Esophagus (tissue), 2 donors: Measurements from ENCODE around the gene RNF4. TPM values are rescaled to one million over a fixed set of nuclear protein-coding genes. Genes with fewer than 3 reads are reported as not detected.
"Not testable (repeated sequence)": the region's sequence is repeated elsewhere in the genome, so short reads cannot be mapped to it uniquely, and the experiment has no call there.

Experiments used
- H3K27ac ChIP-seq, 2 donors: one replicate each; pipeline ENCODE4 v1.5.1; 2013; ENCODE audit warnings: low read depth in 2 of 2, mild to moderate bottlenecking in 2 of 2, inconsistent platforms in 1 of 2, low read length in 1 of 2, moderate library complexity in 1 of 2
- H3K27me3 ChIP-seq, 2 donors: one replicate each; pipeline ENCODE4 v1.6.1; 2013; ENCODE audit warnings: low read length in 2 of 2, control low read depth in 1 of 2, mild to moderate bottlenecking in 1 of 2; ENCODE audit not compliant: insufficient read depth in 2 of 2, control insufficient read depth in 1 of 2
- H3K36me3 ChIP-seq, 2 donors: one replicate each; pipeline ENCODE4 v1.6.1; 2013; ENCODE audit warnings: low read length in 1 of 2; ENCODE audit not compliant: control insufficient read depth in 2 of 2, insufficient read depth in 2 of 2
- H3K4me1 ChIP-seq, 2 donors: one replicate each; pipeline ENCODE4 v1.6.1; 2013; ENCODE audit warnings: low read length in 1 of 2; ENCODE audit not compliant: control insufficient read depth in 2 of 2, insufficient read depth in 2 of 2
- H3K4me3 ChIP-seq, 2 donors: one replicate each; pipeline ENCODE4 v1.5.1; 2013; ENCODE audit warnings: low read length in 2 of 2, mild to moderate bottlenecking in 2 of 2, low read depth in 1 of 2, moderate library complexity in 1 of 2
- H3K9me3 ChIP-seq, 2 donors: one replicate each; pipeline ENCODE4 v1.6.1; 2013; ENCODE audit warnings: mild to moderate bottlenecking in 2 of 2, low read depth in 1 of 2, low read length in 1 of 2, moderate library complexity in 1 of 2; ENCODE audit not compliant: control insufficient read depth in 2 of 2, insufficient read depth in 1 of 2
- whole genome bisulfite sequencing, 2 donors: extraction: QIAGEN DNeasy Blood & Tissue Kit; methylation state at CpG; one replicate each; pipeline ENCODE4 v1.1.7; 2013; 5-methylcytosine and 5-hydroxymethylcytosine counted together
- polyA plus RNA-seq, 2 donors: library from polyadenylated mRNA; stranded (reverse); fragments of 200-250 nt; gene quantifications; one replicate each; pipeline ENCODE4 v1.2.3, GENCODE V29; 2013
- donor health status: healthy with polysubstance abuse.
- donor health status: Bipolar disorder and iron deficiency.

The RNF4 gene
- polyA plus RNA-seq, 2 donors, result 14.3 to 18.3 TPM

DNA sequence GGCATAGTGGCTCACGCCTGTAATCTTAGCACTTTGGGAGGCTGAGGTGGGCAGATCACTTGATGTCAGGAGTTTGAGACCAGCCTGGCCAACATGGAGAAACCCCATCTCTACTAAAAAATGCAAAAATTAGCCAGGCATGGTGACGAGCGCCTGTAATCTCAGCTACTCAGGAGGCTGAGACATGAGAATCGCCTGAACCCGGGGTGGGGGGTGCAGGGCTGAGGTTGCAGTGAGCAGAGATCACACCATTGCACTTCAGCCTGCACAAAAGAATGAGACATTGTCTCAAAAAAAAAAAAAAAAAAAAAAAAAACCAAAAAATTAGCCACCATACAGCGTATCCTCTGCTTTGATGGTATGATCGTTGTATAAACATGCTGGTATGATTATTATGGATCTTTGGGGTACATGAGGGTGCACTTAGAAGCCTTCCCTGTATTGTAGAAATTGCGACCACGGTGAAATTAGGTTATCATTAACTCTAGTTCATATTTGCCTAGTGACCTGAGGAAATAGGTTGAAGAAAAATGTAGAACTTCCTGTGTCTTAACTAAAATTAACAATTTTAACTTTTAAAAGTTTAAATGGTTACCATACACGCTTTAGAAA is 74.8 kb downstream of the RNF4 start:
- not testable (repeated sequence) for H3K36me3 ChIP-seq, H3K4me1 ChIP-seq, H3K27ac ChIP-seq, H3K27me3 ChIP-seq, H3K4me3 ChIP-seq, H3K9me3 ChIP-seq
- 88 to 95% methylated on average over 10 of the region's 10 CpGs for WGBS, 2 donors

DNA sequence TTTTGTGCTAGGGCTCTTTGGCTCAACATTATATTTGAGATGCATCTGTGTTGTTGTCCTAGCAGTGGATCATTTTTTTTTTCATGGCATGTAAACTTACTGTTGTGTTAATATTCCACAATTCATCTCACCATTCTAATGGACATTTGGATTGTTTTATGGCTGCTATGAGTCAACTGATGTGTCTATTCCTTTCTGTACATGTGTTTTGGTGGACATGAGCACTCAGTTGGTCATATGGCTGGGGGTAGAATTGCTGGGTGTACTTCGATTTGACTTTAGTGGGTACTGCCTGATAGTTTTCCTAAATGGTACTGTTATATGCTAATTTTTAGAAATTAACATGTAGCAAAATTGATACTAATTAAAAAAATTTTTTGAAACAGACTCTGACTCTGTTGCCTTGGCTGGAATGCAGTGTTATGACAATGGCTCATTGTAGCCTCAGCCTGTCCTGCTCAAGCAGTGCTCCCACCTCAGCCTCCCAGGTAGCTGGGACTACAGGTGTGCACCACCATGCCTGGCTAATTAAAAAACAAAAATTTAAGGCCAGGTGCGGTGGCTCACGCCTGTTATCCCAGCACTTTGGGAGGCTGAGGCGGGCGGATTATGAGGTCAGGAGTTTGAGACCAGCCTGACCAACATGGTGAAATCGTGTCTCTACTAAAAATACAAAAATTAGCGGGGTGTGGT is 76.6 kb downstream of the RNF4 start:
- WGBS, 2 donors, result 96% methylated on average over 7 of the region's 7 CpGs
- Histone ChIP-seq H3K27me3 (no peaks in the 10 kb centered on the region), H3K9me3 (no peaks in the 10 kb centered on the region), H3K36me3 (peaks cover 0 to 2% of the 10 kb centered on the region in 2 donors), H3K4me3 (no peak overlapping the region), H3K27ac (no peak overlapping the region), H3K4me1 (peaks cover 0 to 3% of the 10 kb centered on the region in 2 donors)

DNA sequence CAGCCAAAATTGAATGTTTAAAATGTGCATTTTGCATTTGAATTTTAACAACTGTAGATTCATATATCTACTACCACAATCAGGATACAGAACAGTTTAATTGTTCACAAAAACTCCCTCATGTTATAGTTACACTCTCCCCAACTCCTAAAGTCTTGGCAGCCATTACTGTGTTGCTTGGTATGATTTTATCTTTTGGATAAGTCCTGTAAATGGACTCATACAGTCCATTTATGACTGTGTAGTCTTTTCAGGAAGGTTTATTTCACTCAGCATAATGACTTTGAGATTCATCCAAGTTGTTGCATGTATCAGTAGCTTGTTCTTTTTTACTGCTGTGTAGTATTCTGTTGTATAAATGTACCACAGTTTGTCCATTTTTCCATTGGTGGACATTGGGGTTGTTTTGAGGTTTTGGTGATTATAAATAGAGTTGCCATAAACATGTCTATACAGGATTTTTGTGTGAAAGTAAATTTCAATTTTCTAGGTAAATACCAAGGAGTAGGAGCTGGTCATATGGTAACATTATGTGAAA is 77.4 kb downstream of the RNF4 start:
- no peak overlapping the region for H3K4me3 ChIP-seq
- peaks cover 0 to 3% of the 10 kb centered on the region in 2 donors for H3K4me1 ChIP-seq
- peaks cover 0 to 2% of the 10 kb centered on the region in 2 donors for H3K36me3 ChIP-seq
- no peaks in the 10 kb centered on the region for H3K9me3 ChIP-seq
- no peaks in the 10 kb centered on the region for H3K27me3 ChIP-seq
- H3K27ac ChIP-seq, result no peak overlapping the region

DNA sequence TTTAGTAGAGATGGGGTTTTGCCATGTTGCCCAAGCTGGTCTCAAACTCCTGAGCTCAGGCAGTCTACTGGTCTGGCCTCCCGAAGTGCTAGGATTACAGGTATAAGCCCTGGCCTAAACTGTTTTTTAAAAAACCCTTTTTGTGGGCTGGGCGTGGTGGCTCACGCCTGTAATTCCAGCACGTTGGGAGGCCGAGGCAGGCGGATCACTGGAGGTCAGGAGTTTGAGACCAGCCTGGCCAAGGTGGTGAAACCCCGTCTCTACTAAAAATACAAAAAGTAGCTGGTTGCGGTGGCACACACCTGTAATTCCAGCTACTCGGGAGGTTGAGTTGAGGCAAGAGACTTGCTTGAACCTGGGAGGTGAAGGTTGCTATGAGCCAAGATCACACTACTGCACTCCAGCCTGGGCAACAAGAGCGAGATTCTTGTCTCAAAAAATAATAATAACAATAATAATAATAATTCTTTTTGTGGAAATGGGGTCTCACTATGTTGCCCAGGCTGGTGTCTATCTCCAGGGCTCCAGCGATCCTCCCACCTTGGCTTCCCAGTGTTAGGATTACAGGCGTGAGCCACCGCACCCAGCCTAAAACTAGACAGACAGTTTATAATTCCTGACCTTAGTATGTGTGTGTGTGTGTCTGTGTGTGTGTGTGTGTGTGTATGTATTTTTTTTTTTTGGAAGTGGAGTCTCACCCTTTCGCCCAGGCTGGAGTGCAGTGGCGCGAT is 78.2 kb downstream of the RNF4 start:
- WGBS, 2 donors, result 95 to 96% methylated on average over 16 of the region's 16 CpGs
- H3K9me3 ChIP-seq, H3K4me1 ChIP-seq: not testable (repeated sequence)

DNA sequence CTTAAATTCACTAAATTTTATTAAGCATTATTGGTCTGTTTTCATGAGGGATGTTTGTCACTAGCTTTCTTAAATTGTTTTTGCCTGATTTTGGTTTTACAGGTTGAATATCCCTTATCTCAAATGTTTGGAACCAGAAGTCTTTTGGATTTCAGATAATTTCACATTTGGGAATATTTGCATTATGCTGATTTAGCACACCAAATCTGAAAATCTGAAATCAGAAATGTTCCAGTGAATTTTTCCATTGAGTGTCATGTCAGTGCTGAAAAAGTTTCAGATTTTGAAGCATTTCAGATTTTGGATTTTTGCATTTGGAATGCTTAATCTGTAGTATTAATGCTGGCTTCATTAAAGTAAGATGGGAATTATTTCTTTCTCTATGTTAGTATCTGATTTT is 82.2 kb downstream of the RNF4 start:
- no peaks in the 10 kb centered on the region for H3K9me3 ChIP-seq
- no peaks in the 10 kb centered on the region for H3K27me3 ChIP-seq
- H3K4me1 ChIP-seq, result no peaks in the 10 kb centered on the region

More for the DNA sequence above, 78.2 kb downstream of the RNF4 start:
- H3K27ac ChIP-seq, H3K27me3 ChIP-seq, H3K36me3 ChIP-seq, H3K4me3 ChIP-seq: not testable (repeated sequence)

DNA sequence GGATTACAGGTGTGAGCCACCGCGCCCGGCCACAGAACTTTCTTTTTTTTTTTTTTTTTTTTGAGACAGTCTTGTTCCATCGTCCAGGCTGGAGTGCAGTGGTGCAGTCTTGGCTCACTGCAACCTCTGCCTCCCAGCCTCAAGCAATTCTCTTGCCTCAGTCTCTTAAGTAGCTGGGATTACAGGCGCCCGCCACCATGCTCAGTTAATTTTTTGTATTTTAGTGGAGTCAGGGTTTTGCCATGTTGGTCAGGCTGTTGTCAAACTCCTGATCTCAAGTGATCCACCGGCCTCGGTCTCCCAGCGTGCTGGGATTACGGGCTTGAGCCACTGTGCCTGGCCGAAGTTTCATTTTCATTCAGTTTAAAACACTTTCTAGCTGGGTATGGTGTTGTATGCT is 83.9 kb downstream of the RNF4 start:
- no peaks in the 10 kb centered on the region for H3K27me3 ChIP-seq
- no peaks in the 10 kb centered on the region for H3K36me3 ChIP-seq
- no peaks in the 10 kb centered on the region for H3K4me1 ChIP-seq
- H3K27ac ChIP-seq, result no peak overlapping the region
- H3K4me3 ChIP-seq, result no peak overlapping the region
- no peaks in the 10 kb centered on the region for H3K9me3 ChIP-seq
- 96 to 97% methylated on average over 11 of the region's 11 CpGs for WGBS, 2 donors

More for the DNA sequence above, 82.2 kb downstream of the RNF4 start:
- Histone ChIP-seq H3K27ac (no peak overlapping the region), H3K36me3 (no peaks in the 10 kb centered on the region), H3K4me3 (no peak overlapping the region)

DNA sequence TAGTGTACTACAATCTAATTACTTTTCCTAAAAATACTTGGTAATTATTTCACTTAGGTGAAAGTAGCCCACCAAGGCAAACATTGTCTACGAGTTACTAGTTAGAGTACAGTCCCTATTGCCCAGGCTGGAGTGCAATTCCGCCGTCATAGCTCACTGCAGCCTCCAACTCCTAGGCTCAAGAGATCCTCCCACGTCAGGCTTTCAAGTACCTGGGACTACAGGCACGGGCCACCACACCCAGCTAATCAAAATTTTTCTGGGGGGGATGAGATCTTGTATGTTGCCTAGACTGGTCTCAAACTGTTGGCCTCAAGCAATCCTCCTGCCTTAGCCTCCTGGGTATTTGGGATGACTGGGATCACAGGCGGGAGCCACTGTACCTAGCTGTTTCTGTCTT is 89.4 kb downstream of the RNF4 start:
- Histone ChIP-seq H3K4me1 (peaks cover 3 to 4% of the 10 kb centered on the region in 2 donors), H3K9me3 (no peaks in the 10 kb centered on the region), H3K27me3 (no peaks in the 10 kb centered on the region), H3K36me3 (peaks cover 0 to 3% of the 10 kb centered on the region in 2 donors), H3K4me3 (no peak overlapping the region), H3K27ac (no peak overlapping the region)
- WGBS, 2 donors, result 92 to 95% methylated on average over 6 of the region's 6 CpGs

DNA sequence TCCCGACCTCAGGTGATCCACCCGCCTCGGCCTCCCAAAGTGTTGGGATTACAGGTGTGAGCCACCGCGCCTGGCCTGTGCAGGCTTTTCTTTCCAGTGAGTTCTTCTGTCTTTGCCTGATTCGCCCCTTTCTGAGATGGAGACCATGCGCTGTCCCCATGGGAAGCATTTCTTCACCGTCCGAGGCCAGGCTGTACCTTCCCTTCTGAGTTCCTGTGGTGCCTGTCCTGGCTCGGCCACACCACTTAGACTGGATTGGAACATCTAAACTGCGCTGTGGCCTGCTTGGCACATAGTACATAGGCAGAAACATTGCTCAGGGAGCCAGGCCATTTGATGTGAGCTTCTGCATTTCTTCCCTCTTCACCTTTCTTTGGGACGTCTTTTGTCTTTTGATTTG is 91.3 kb downstream of the RNF4 start:
- no peak overlapping the region for H3K4me3 ChIP-seq
- H3K27me3 ChIP-seq, result no peaks in the 10 kb centered on the region
- H3K36me3 ChIP-seq, result peaks cover 0 to 3% of the 10 kb centered on the region in 2 donors
- no peak overlapping the region for H3K27ac ChIP-seq
- H3K4me1 ChIP-seq, result peaks cover 3 to 4% of the 10 kb centered on the region in 2 donors
- WGBS, 2 donors, result 92 to 95% methylated on average over 10 to 12 of the region's 12 CpGs
- H3K9me3 ChIP-seq, result no peaks in the 10 kb centered on the region
